HTERT RPE-1 (cell line): ENCODE data around the gene TREH.

ENCODE experiments used
- in situ Hi-C: fragments of 300-500 bp; cut with MboI; formaldehyde crosslinking; loops from 4 replicates; pipeline ENCODE4 v1.14.3; 2020; ENCODE audit warnings: low sequenced_read_pairs

The TREH gene

DNA sequence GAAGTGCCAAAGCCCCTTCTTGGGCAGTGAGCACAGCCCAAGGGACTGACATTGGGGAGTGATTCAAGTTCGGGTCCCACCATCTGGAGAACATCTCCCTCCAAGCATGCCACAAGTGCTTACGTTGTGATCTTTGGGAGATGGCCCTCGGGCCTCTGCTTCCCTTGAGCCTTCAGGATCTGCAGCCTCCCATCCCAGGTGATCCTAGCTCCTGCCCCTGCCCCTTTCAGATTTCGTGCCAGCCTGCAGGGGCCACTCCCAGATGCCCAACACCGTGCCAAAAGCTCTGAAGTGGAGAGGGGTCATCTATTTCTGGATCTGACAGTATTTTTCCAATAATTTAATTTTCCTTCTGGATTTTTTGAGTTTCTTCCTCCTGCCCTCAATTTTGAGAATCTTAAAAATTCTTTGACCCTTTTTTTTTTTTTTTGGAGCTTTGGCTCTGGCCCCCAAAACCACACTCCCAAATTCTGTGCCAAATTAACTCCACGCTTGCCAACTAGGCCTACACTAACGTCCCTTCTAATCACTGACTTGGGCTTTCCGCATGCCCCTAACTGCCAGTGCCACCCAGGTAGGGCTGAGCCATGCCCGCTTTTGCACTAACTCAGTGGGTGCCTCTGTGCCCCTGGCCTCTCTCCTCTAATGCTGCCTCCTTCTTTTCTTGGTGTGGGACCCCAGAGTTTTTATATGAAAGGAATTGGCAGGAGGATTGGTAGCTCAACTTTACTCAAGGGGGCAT, 46.7 kb downstream of the TREH start:
- in situ Hi-C loops: no loop called here

DNA sequence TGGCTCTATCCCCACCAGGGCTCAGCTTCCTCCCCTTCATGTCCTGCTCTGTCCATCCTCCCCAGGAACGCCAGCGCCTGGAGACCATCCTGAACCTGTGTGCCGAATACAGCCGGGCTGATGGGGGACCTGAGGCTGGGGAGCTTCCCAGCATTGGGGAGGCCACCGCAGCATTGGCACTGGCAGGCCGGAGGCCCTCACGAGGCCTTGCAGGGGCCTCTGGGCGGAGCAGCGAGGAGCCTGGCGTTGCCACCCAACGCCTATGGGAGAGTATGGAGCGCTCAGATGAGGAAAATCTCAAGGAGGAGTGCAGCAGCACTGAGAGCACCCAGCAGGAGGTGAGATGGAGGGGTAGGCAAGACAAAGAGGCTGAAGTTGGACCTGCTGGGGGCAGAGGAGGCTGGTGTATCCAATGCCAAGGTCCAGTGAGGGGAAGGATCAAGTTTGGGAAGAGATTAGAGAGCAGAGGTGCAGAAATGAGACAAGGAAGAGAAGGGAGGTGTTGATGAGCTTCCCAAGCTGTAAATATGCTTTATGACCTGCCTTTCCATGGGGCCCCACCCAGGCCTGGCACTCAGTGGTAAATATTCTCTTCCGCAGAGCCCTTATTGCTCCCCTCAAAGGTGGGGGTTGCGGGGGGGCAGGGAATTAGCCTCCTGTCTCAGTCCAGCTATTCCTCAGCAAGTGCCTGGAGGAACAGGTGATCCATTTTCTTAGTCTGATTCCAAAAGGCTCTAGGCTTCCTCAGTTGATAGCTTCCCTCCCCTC, 48.1 kb downstream of the TREH start:
- in situ Hi-C loops: no loop called here

DNA sequence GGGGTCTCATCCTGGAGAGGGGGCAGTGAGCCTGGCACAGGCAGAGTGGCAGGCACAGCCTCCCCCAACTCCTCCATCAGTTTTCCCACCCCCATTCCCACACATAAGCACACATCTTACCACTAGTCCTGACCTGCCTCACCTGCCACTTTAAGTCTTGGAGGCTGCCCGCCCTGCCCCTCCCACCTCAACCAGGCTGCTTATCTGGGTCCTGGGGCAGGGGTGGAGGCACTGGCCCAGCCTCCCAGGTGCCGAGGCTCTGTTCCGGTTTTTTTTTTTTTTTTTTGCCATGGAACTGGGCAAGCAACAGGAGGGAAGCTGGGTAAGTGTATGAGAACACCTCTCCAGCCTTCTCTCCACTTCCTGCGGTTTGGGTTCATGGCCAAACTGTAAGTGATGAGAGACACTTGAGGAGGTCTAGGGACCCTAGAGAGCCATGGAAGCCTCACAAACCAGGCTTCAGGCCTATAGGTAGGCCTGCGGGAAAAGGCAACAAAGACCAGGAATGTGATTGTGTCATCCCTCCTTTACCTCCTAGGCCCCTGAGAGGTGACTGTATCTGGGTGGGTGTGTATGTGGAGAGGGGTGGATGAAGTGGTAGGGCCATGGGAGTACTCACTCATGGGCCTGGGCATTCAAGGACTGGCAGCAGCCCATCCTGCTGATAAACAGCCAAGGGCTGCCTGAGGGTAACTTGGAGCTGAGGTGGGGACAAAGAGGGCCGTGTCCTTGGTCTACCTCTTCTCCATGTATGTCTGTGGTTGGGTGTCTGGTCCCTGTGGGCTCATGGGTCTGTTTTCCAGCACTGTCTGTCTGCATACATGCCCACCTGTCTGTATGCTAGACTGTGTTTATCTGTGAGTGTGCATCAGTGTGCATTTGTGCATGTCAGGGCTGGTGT, 49.4 kb downstream of the TREH start:
- in situ Hi-C loops: no loop called here

DNA sequence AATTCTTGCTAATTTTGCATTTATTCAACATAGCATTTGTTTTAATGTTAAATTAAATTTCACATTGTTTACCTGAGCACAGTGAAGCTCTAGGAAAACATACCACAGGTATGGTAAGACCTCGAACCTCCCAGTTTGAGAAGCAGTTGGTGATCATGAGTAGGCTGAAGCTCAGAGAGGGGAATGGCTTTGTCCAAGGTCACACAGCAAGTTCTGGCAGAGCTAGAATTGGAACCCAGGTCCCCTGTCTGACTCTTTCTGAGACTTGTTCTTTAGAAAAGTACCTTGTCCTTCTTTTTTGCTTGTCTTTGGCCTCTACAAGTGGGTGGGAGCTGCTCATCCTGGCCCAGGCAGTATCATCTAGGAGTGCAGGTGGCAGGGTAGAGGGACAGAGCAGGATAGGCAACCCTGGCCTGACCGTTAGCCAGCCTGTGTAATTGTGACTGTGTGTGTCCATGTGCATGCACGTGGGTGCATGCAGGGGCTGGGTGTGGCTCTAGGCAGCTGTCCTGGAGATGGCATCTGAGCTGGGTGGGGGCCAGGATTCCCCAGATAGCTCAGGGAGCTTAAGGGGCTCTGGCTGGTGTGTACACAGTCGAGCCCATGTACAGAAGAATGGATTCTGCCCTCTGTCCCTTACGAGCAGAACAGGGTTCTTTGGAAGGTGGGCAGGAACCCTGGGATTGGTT, 50.4 kb downstream of the TREH start:
- in situ Hi-C loops: no loop called here

DNA sequence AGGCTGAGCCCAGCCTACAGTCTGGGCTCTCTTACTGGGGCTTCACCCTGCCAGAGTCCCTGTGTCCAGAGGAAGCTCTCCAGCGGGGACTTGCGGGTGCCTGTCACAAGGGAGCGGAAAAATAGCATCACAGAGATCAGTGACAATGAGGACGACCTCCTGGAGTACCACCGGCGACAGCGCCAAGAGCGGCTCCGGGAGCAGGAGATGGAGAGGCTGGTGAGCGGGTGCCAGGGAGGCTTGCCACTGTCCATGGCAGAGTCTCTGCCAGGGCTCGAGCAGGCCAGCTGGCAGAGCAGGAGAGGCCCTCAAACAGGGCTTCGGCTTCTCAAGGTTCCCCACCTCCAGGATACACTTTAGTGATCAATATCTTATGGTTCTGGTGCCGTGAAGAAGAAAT, 51.0 kb downstream of the TREH start:
- in situ Hi-C loops: no loop called here

DNA sequence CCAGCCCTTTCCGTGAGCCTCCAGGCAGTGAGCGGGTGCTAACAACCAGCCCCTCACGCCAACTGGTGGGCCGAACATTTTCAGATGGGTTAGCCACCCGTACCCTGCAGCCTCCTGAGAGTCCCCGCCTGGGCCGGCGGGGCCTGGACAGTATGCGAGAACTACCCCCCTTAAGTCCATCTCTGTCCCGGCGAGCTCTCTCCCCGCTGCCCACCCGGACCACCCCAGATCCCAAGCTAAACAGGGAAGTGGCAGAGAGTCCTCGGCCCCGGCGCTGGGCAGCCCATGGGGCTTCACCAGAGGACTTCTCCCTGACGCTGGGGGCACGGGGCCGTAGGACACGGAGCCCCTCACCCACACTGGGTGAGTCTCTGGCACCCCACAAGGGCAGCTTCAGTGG, 51.4 kb downstream of the TREH start:
- in situ Hi-C loops: no loop called here

DNA sequence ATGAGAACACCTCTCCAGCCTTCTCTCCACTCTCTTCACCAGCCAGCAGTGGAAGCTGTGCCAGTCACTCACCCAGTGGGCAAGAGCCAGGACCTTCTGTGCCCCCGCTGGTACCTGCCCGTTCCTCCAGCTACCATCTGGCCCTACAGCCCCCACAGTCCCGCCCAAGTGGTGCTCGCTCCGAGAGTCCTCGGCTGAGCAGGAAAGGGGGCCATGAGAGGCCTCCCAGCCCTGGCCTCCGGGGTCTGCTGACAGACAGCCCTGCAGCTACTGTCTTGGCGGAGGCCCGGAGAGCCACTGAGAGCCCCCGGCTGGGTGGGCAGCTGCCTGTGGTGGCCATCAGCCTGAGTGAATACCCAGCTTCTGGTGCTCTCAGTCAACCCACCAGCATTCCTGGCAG, 51.9 kb downstream of the TREH start:
- in situ Hi-C loops: no loop called here

DNA sequence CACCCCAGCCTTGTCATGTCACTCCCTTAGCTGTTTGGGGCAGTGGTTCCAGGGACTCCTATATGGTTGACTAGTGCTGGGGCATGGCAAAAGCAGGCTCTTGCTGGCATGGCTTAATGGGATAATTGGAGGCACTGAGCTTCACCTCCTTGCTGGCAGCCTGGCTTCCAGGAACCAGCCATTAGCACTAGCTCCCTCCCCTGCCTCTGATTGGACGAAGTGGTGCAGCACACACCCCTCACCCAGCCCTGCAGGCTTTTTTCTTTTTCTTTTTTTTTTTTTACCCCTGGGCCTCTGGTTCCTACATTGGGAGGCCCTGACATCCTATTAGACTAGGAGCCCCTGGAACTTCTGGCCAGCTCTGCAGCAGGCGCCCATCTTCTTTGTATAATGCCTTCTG, 53.5 kb downstream of the TREH start:
- in situ Hi-C loops: no loop called here

DNA sequence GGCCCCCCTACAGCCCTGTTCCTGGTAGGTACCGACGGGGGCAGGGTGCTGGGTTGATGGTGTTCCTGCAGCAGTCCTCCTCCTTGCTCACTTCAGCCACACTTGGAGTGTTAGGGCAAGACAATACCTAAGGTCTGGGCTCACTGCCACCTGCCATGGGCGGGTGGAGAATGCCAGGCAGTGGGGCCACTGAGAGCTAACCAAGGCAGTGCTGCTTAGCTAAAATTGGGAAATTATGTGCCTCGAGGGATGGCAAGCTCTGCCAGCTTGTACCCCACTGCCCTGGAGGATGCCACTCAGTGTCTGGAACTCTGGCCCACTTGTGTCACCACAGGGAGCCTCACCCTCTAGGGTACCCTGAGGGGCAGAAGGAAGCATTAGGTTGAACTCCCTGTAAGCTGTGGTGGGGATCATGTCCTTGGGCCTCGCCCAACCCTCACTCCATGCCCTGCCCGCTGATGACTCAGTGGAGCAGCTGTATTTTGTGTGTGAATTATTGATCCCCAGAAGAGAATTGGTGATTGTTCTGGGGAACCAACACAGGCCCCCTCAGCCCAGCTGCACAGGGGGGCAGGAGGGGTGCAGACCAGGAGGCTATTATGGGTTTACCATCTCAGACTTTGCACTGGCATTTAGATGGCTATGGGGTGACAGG, 54.3 kb downstream of the TREH start:
- in situ Hi-C loops: no loop called here

DNA sequence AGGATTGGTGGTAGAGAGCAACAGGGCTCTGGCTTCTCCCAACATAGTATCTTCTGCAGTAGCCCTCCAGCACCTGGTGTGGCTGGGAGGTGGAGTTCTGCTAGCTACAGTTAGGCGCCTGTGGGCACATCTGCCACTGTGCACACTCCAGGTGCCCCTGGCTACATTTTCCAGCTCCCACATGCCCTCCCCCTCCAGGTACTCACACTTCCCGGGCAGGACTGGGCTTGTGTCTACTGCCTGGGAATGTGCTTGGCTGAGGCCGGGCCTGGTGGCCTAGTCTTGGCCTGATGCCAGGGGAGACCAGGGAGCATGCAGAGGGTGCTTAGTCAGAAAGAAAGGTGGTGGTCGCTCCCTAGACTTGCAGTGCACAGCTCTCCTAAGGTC, 56.2 kb downstream of the TREH start:
- in situ Hi-C loops: no loop called here

DNA sequence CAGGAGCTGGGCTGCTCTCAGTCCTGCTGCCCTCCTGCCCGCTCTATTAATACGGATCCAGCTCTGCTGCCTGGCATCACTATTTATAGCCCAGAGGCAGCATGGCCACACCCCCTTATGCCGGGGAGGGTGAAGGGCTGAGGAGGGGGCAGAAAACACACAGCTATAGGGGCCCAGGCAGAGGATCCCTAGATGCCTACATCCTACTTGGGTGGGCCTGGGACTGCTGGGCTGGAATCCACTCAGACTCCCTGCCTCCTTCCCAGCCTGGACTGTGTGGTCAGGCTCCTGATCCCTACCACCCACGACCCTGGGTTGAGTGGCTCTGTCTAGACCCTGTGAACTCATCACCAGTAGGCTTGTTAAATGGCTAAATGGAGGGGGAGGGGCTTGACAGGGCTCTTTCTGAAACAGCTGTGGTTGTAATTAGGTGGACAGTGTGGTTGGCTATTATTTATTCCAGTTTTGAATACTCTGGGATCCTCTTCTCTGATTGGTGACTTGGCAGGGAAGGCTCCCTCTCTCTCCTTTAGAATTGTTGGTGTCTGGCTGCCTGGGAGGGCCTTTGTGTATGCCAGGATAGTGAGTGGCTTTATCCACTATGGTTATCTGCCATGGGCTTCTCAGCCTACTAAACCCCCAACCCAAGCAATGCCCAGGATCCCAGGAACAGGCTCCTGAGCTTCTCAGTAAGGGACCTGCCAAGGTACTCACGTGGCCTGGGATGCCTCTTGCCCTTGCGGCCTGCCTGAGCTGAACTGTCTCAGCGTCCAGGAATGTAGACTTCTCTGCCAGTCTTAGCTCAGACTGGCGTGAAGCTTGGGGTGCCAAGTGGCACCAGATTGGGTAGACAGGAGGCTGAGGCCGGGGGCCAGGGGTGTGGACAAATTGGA, 56.8 kb downstream of the TREH start:
- in situ Hi-C loops: no loop called here

DNA sequence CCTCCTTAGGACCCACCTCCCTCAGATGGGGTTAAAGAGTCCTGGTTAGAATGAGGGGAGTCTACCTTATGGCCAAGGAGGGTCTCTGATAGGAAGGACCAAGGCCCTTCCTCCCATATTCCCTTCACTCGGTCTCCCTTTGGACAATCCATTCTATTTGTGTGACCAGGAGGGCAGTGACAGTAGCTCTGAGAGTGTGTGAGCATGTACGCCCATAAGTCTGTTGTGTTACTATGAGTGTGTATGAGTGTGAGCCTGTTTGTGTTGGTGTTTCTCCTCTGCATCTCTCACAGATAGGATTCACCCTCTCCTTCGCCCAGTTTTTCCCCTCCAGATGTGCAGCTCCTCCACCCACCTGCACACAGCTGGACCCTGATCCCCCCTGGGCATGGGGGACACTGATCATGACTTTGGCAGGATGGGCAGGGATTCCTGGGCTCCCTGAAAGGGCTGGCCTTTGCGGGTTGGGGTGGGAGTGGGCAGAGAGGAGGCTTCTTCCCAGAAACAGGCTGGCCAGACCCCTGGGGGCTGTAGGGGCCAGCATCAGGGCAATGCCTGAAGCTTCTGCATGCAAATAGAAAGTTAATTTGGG, 57.6 kb downstream of the TREH start:
- in situ Hi-C loops: no loop called here

DNA sequence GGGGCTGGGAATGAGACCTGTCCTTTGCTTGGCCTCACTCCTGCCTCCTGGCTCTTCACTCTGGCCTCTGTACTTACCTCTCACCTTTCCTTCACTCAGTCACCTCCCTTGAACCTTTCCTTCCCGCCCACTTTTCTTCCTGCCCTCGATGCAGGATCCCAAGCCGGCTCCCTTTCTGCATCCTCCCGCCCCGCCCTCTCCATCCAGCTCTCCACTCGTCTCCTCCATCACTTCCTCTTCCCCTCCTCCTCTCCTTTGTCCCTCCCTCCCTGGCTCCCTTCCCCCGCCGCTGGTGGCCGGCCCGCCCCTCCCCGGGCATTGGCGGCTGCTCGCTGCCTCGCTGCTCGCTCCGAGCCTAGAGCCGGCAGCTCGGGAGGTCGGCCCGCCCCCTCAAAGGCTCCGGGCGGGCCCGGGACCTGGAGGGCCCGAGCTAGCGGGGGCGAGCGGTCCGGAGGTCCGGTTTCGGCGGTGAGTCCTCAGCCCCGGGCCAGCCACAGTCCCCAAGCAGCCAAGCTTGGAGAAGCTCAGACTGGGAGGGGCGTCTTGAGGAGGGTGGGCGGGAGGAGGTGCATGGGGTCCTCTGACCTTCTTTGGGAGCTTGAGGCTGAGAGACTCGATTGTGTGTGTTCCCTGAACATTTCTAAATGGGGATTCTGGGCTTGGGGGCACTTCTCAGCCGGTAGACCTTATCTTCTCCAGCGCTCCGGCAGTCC, 58.2 kb downstream of the TREH start:
- in situ Hi-C loops: no loop called here

DNA sequence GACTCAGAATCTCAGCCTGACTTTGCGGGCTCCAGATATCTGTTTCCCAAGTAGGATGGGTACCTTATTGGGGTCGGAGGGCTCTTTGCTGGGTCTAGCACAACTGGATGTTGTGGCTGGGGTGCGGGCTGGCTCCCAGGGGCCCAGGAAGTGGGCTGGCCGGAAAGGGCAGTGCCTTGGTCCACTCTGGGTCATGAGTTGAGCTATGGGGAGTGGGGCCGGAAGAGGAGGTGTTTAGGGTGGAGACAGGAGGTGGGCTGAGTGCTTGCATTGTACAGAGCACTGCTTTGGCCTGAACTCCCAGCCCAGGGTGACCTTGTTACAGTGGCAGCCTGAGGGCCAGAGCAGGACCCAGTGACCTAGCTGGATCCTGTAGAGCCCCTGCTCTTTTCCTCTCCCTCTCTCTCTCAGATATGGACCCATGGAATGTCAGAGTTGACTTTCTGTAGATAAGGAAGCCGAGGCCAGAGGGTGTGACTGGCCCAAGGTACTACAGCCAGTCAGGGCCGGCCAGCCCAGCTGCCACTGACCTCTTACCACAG, 58.9 kb downstream of the TREH start:
- in situ Hi-C loops: no loop called here

DNA sequence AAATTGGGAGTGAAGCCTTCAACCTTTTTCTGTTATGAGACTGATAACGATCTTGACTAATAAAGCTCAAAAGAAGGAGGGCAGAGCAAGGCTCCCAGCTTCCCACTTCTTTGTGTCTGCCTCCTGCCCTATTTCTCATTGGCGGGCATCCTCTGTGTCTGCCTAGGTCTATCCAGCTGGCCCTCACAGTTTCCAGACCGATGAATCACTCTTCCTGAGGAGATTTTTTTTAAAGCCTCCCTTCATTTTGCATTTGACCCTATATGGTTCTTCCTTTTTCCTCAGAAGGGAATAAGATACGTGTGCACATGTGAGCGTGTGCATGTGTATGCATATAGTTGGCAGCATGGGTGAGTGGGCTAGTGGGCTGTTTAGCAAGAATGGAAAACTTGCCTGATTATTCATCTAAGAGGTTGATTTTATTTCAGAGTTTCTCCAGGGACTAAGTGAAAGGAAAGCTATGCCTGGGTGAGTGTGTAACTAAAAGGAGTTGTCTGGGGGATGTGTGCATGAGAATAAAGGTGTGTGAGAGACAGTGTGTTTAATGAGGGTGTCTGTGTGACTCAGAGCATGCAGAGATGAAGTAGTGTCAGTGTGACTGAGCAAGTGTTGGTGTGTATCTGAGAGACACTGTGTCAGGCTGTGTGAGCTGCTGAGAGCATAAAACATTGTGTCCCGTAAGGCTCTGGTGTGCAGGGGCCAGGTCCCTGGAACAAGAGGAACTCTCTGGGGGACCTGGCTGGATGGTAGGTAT, 59.8 kb downstream of the TREH start:
- in situ Hi-C loops: no loop called here

DNA sequence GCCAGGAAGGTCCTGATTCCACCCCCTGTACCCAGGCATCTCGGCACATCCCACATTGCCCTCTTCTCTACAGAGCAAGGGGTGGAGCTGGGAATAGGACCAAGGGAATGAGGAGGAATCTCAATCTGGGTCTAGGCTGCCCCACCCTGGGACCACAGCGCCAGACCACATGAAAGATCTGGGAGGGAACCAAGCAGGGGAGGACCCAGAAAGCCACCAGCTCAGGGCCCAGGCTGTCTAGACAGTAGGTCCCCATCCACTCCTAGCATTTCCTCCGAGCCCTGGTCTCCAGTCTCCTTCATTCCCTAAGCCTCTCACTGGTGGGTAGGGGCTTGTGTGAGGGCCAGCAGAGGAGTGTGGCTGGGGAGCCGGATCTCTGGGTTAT, 60.5 kb downstream of the TREH start:
- in situ Hi-C loops: no loop called here
